ENCODE data around the gene GIGYF2.
A peak's percentile ranks its signal among the peaks of the same experiment; 100 is the strongest.

The GIGYF2 gene

DNA sequence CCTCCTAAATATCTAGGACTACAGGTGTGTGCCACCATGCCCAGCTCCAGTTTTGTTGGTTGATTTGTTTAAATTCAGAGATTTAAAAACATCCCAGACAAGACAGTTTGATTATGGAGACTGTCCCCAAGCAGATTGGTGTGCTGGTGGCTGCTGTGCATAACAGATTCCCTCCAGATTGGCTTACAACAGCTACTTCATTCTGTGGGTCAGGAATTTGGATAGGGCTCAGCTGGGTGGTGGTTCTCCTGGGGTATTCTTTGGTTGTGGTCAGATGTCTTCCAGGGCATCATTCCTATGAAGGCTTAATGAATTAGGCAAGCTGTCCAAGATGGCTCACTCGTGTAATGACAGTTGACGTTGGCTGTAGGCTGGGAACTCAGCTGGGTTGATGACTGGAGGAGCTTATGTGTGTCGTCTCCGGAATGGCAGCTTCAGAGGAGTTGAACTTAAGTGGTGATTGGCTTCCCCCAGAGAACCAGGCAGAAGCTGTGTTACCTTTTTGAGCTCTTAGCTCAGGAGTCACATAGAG is 162.3 kb downstream of the GIGYF2 start:
- DNase-seq (ENCODE audit: low read depth in 1 of 2, low spot score in 1 of 2) = no peak

- DNase-seq (ENCODE audit: low read depth in 1 of 2, low spot score in 1 of 2) = no peak
These were observed 163.6 kb downstream of the GIGYF2 start for GRCh38 chr2:232860593-232861241.

GRCh38 chr2:232861353-232861752 is 164.2 kb downstream of the GIGYF2 start:
- DNase-seq (ENCODE audit: low read depth in 1 of 2, low spot score in 1 of 2) = no peak

- no peak for DNase-seq (ENCODE audit: low read depth in 1 of 2, low spot score in 1 of 2)
These were observed 166.9 kb downstream of the GIGYF2 start for GRCh38 chr2:232863996-232864395.

GRCh38 chr2:232865165-232865564 is 168.0 kb downstream of the GIGYF2 start:
- no peak for DNase-seq (ENCODE audit: low read depth in 1 of 2, low spot score in 1 of 2)

GRCh38 chr2:232866104-232866503 is 169.0 kb downstream of the GIGYF2 start:
- no peak for DNase-seq (ENCODE audit: low read depth in 1 of 2, low spot score in 1 of 2)

DNA sequence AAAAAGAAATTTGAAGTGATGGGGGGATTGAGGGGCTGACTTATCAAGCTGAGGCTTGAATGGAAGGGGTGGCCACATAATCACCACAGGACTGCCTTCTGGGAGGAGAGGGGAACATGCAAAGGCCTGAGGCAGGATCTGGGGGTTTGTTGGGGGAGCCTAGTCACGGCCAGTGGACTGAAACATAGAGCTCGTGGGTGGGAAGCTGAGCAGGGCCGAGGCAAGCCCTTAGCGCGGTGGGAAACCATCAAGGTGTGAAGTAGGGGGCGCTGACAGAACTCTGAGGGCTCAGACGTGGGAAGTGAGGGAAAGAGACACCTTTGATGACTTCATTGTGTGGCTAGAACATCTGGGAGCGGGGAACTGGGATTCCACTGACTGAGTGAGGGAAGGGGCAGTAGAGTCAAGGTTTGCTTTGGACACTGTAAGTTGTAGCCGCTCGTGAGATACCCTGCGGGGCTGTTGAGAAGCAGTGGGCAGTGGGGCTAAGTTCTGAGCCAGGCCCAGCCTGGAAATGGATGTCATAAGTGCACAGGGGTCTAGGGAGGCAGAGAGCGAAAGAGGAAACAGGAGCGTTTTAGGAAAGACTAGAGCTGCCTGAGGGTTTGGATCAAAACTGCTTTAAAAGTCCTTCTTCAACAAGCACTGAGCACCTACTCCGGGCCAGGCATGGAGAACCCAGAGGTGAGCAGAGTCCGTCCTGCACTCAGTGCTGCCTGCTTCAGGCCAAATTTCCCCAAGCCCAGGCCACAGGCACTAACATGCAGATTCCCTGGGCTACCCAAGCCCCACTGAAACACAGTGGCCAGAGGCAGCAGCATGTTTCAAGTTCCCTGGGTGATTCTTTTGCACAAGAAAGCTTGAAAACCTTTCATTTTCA is 172.2 kb downstream of the GIGYF2 start:
- no peak for DNase-seq (ENCODE audit: low read depth in 1 of 2, low spot score in 1 of 2)

- no peak for DNase-seq (ENCODE audit: low read depth in 1 of 2, low spot score in 1 of 2)
These were observed 173.1 kb downstream of the GIGYF2 start, which contains the start of gene SNORC for GRCh38 chr2:232870018-232870765. Gene SNORC, plus strand, starts transcription at chr2:232870264. Its CDS starts 78 bp downstream, at chr2:232870342.

DNA sequence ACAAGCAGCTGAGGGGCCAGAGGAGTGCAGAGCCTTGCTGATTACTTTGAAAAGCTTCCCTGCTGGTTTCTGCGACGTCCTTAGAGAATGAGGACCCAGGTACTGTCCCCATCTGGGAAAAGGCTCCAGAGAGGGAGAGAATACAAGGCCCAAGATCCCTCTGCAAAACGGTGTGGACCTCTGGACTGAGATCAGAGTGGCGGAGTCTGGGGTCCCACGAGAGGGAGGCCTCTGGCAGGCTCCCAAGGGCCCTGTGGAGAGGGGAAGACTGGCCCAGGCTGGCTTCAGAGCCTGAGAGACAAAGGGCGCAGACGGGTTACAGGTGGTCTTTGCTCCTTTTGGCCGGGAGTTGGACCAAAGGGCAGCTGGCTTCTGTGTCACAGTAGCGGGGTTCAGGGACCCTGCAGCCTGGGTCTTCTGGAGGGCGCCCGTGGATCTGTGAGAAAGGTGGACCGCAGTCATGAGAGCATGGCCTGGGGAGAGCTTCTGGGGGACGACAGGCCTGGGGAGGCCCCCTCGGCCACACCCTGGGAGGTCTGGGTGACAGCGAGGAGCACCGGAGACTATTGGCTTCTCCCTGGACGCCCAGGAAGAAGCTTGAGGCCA is 173.7 kb downstream of the GIGYF2 start:
- DNase-seq (ENCODE audit: low read depth in 1 of 2, low spot score in 1 of 2) = no peak

GRCh38 chr2:232871418-232871834 is 174.3 kb downstream of the GIGYF2 start:
- DNase-seq (ENCODE audit: low read depth in 1 of 2, low spot score in 1 of 2) = no peak

DNA sequence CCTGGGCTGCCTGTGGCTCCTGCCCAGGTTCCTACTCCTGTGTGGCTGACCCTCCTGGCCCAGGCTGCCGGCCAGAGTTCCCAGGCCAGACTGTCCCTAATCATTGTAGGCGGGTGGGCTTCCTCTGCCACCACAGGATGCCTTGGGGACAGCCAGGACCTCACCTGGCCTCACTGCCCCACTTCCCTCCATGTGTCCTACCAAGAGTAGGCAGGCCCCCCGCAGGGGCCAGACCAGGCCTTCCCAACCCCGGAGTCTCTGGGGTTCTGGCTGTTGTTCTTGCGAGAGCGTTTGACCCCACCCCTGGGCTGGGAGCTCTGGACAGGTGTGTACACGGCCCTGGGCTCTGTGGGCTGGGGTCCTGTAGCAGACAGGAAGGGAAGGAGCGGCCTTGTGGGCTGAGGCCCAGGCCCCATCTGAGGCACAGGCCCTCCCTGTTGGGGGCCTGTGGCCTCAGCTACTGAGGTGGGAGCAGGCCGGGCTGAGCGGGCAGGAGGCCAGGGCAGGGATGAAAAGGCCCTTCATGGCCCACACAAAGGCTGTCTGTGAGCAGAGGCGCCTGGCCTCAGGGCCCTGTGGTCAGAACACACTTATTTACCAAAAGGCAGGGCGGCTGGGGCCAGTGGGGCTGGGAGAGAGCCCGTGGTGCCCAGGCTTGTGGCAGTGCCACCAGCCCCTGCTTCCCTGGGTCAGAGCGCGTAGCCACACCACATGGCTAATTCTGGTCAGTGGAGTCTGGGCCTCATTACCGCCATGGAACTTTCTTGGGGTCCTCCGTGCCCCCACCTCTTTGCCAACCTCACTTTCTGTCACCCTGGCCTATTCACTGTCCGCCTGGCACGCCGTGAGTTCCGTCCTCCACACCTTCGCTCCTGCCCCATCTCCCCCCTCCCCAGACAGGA is 175.0 kb downstream of the GIGYF2 start:
- DNase-seq (ENCODE audit: low read depth in 1 of 2, low spot score in 1 of 2) = no peak

- DNase-seq (ENCODE audit: low read depth in 1 of 2, low spot score in 1 of 2) = no peak
These were observed 175.7 kb downstream of the GIGYF2 start for GRCh38 chr2:232872826-232873225.

DNA sequence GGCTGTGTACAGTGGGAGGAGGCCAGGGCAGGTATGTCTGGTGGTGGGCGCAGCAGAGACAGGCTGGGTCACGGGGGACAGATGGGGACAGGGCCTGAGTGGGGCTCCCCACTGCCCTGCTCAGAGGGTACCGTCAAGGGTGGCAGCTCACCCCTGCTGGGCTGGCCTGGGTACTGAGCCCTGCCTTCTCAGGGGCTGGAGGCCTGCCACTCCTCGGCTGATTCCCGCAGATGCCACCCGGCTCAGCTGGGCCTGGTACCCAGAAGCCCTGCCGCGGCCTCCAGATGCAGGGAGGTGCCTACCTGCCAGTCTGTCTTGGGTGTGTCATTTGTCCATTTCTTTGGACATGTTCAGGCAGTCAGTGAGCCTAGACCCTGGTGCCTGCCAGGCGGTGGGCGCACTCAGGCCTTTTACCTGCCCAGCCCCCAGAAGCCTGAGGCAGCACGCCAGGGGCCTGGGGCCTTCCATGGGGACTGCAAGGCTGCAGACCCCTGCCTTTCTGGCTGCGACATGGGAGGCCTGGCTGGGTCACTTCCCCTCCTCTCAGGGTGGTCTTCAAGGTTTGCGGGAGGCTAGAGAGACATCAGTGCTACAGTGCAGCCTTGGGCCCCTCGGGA is 176.3 kb downstream of the GIGYF2 start:
- DNase-seq (ENCODE audit: low read depth in 1 of 2, low spot score in 1 of 2) = no peak

- DNase-seq (ENCODE audit: low read depth in 1 of 2, low spot score in 1 of 2) = no peak
These were observed 176.9 kb downstream of the GIGYF2 start for GRCh38 chr2:232873909-232874641.

DNA sequence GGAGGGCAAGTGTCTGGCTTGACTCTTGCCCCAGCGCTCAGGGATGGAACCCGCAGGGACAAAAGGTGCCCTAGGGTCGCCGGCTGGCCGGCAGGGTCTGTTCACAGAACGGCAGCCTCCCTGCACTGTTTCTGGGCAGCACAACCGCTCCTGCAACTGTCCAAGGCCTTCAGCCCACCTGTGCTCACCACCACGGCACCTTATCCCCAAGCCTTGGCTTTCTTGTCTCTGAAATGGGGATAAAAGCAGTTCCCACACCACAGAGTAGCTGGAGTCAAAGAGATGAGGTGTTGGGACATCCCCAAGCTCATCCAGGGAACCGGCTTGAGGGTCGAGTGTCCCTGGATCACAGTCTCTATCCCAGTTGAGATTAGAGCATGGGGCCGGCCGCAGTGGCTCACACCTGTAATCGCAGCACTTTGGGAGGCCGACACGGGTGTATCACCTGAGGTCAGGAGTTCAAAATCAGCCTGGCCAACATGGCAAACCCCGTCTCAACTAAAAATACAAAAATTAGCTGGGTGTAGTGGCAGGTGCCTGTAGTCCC is 177.6 kb downstream of the GIGYF2 start:
- no peak for DNase-seq (ENCODE audit: low read depth in 1 of 2, low spot score in 1 of 2)

- DNase-seq (ENCODE audit: low read depth in 1 of 2, low spot score in 1 of 2) = no peak
These were observed 178.4 kb downstream of the GIGYF2 start for GRCh38 chr2:232875256-232876121.

DNA sequence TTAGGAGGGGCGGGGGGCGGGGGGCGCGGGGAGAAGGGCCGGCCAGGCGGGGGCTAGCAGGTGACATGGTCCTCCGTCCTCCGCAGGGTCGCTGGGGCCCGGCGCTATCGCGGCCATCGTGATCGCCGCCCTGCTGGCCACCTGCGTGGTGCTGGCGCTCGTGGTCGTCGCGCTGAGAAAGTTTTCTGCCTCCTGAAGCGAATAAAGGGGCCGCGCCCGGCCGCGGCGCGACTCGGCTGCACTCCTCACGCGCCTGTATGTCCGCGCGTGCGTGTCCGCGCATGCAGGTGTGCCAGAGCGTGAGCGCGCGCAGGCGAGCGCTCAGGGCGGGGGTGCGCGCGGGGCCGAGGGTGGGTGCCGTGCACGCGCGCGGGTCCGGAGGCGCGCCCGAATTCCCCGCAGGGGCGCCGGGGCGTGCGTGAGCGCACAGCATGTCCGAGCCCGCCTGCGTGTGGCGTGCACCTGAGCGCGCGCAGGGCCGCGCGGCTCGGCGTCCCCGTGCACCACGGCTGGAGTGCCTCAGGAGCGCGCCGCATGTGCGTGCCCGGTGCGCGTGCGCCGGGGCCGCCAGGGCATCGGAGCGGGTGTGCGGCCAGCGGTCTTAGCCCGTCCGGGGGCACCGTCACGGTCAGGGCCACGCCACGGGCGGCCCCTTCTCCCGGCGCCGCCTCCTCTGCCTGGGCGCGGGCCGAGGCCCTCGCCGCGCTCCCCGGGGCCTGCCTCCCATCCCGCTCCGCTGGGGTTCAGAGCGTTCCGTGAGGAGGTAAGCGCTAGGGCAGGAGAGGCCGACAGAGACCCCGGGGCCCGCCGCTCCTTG is 179.2 kb downstream of the GIGYF2 start:
- peak in 1 of 2 donors; percentile 8 for DNase-seq (ENCODE audit: low read depth in 1 of 2, low spot score in 1 of 2)

Data from activated T-helper 1 cell treated with anti-CD3 and anti-CD28 coated beads, Interleukin-2, amount 50 U/mL, for 16 hours (primary cell).